ENCODE results near the gene LAPTM5. TPM values are rescaled to one million over a fixed set of nuclear protein-coding genes. Genes with fewer than 3 reads are reported as not detected.
A peak's percentile ranks its signal among the peaks of the same experiment; 100 is the strongest.
"Not testable (repeated sequence)": the region's sequence is repeated elsewhere in the genome, so short reads cannot be mapped to it uniquely, and the experiment has no call there.

The LAPTM5 gene
- total RNA-seq, 1 donor from 2014 or later: not detected

DNA sequence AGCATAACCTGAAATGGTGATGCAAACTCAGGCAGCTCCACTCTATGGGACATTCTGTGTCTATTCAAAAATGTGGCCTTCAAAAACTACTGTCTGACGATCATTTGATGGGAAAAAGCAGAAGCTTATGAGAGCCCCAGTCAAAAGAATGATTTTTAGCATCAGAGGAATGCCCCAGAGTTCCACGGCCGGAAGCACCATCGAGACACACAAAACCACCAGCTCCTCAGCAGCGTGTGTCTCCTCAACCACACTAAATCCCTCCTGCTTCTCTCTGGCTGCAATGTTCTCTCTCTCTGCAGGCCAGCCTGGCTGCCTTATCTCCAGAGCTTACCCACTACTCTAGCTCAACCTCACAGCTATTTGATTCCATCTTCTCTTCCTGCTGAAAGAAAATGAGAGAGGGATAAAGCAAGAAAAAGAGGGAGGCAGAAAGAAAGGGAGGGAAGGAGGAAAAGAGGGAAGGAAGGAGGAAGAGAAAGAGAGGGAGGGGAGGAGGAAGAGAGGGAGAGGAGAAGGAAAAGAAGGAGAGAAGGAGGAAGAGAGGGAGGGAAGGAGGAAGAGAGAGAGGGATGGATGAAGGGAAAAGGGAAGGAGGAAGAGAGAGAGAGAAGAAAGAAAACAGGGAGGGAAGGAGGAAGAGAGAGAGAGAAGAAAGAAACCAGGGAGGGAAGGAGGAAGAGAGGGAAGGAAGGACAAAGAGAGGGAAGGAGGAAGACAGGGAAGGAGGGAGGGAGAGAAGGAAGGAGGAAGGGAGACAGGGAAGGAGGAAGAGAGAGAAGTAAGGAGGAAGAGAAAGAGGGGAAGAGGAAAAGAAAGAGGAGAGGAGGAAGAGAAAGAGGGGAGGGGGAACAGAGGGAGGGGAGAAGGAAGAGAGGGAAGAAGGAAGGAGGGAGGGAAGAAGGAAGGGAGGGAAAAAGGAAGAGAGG is 33.5 kb upstream of the LAPTM5 start:
- Histone ChIP-seq H3K9ac (no peak overlapping the region), H3K4me3 (no peak overlapping the region), H3K27me3 (no peaks in the 10 kb centered on the region), H4K20me1 (ENCODE audit: low read depth) (no peaks in the 10 kb centered on the region), H3K27ac (no peak overlapping the region), H3K4me2 (no peak overlapping the region), H3K79me2 (ENCODE audit: low read depth) (no peaks in the 10 kb centered on the region), H2AFZ (replicated peaks) (peak overlapping the region; percentile 37), H3K36me3 (no peaks in the 10 kb centered on the region), H3F3A (ENCODE audit: low read depth) (peaks cover 9% of the 10 kb centered on the region), H3K4me1 (peaks cover 8% of the 10 kb centered on the region), H3K9me3 (ENCODE audit: low read depth) (no peaks in the 10 kb centered on the region)
- H3K36me3 Mint-ChIP-seq: no peaks in the 10 kb centered on the region
- no peaks in the 10 kb centered on the region for H3K9me3 Mint-ChIP-seq
- no peak overlapping the region for H3K4me3 Mint-ChIP-seq
- TF ChIP-seq EZH2phosphoT487 (IDR thresholded peaks at IDR 0.05) (no peak), EZH2 (IDR thresholded peaks at IDR 0.05) (no peak)
- TF ChIP-seq, protein P1, sequence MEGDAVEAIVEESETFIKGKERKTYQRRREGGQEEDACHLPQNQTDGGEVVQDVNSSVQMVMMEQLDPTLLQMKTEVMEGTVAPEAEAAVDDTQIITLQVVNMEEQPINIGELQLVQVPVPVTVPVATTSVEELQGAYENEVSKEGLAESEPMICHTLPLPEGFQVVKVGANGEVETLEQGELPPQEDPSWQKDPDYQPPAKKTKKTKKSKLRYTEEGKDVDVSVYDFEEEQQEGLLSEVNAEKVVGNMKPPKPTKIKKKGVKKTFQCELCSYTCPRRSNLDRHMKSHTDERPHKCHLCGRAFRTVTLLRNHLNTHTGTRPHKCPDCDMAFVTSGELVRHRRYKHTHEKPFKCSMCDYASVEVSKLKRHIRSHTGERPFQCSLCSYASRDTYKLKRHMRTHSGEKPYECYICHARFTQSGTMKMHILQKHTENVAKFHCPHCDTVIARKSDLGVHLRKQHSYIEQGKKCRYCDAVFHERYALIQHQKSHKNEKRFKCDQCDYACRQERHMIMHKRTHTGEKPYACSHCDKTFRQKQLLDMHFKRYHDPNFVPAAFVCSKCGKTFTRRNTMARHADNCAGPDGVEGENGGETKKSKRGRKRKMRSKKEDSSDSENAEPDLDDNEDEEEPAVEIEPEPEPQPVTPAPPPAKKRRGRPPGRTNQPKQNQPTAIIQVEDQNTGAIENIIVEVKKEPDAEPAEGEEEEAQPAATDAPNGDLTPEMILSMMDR (IDR thresholded peaks at IDR 0.05): no peak
- no peak overlapping the region for H3K27ac Mint-ChIP-seq
- H3K4me1 Mint-ChIP-seq: peaks cover 47% of the 10 kb centered on the region
- peaks cover 23% of the 10 kb centered on the region for H3K27me3 Mint-ChIP-seq (ENCODE audit: insufficient read depth, low read depth)
- no peak for DNase-seq (ENCODE audit: low spot score)

DNA sequence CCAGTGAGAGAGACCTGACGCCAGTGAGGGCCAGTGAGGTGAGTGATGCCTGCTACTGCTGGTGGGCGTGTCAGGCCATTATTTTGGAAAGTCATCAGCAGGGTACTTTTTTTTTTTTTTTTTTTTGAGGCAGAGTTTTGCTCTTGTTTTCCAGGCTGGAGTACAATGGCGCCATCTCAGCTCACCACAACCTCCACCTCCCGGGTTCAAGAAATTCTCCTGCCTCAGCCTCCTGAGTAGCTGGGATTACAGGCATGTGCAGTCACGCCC is 32.6 kb upstream of the LAPTM5 start:
- not testable (repeated sequence) for H4K20me1 ChIP-seq (ENCODE audit: low read depth)

DNA sequence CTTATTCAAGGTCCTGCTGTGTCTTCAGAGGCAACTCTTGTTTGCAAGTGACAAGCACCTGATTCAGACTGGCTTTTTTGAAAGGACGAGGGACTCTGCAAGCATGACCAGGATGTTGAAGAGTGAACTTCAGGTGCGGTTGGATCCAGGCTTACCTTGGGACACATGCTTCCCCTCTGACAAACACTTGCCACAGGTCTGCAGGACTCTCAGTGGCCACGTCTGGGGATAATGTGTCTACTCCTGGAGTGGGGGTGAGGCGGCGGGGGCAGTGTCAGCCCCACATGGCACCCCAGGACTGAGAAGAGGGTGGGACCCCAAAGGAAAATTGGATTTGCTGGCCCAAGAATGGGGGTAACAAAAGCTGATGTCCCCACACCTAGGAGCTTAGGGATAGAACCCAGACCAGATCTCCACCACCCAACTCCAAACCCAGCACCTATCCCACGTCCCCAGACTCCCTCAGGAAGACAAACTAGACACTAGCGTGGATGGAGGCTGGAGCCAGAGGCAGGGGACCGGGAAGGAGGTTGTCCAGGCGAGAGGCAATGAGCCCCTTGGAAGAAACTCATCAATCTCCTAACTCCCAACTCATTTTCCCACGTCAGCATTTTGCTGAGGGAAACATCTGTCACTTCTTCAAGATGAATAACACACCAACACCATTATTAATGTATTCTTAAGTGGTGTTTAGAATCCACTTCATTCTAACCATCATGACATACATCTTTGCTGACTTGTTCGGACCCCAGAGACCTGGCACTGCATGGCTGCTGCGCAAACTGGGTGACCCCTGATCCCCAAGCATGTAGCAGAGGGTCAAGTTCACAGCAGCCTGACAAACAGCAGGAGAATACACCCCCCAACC is 32.0 kb upstream of the LAPTM5 start:
- H3K27ac Mint-ChIP-seq: peak overlapping the region; percentile 74
- H3K9me3 ChIP-seq (ENCODE audit: low read depth): no peaks in the 10 kb centered on the region
- H4K20me1 ChIP-seq (ENCODE audit: low read depth): no peaks in the 10 kb centered on the region
- no peaks in the 10 kb centered on the region for H3K36me3 Mint-ChIP-seq
- H3K27me3 Mint-ChIP-seq (ENCODE audit: insufficient read depth, low read depth): peaks cover 18% of the 10 kb centered on the region
- no peaks in the 10 kb centered on the region for H3K27me3 ChIP-seq
- H3K4me1 ChIP-seq: peaks cover 9% of the 10 kb centered on the region
- H3K9ac ChIP-seq: no peak overlapping the region
- H3K9me3 Mint-ChIP-seq: no peaks in the 10 kb centered on the region
- no peaks in the 10 kb centered on the region for H3K36me3 ChIP-seq
- no peak overlapping the region for H3K27ac ChIP-seq
- H3F3A ChIP-seq (ENCODE audit: low read depth): peaks cover 9% of the 10 kb centered on the region
- peaks cover 53% of the 10 kb centered on the region for H3K4me1 Mint-ChIP-seq
- DNase-seq (ENCODE audit: low spot score): no peak
- no peak overlapping the region for H3K4me3 Mint-ChIP-seq
- no peak overlapping the region for H2AFZ ChIP-seq (replicated peaks)
- H3K79me2 ChIP-seq (ENCODE audit: low read depth): no peaks in the 10 kb centered on the region
- TF ChIP-seq EZH2 (IDR thresholded peaks at IDR 0.05) (no peak), EZH2phosphoT487 (IDR thresholded peaks at IDR 0.05) (no peak)
- TF ChIP-seq, protein P1 (IDR thresholded peaks at IDR 0.05): no peak
- no peak overlapping the region for H3K4me3 ChIP-seq
- no peak overlapping the region for H3K4me2 ChIP-seq

More for the DNA sequence above, 32.6 kb upstream of the LAPTM5 start:
- not testable (repeated sequence) for H3K79me2 ChIP-seq (ENCODE audit: low read depth); H3K4me2 ChIP-seq; H3K4me3 Mint-ChIP-seq; DNase-seq (ENCODE audit: low spot score); H3K9me3 ChIP-seq (ENCODE audit: low read depth); H3F3A ChIP-seq (ENCODE audit: low read depth); H3K27me3 ChIP-seq; H3K4me3 ChIP-seq; H3K27ac ChIP-seq; H3K36me3 Mint-ChIP-seq; H3K9ac ChIP-seq; H3K9me3 Mint-ChIP-seq; H2AFZ ChIP-seq (replicated peaks); H3K4me1 ChIP-seq; H3K36me3 ChIP-seq
- H3K4me1 Mint-ChIP-seq: peaks cover 54% of the 10 kb centered on the region
- peak overlapping the region; percentile 74 for H3K27ac Mint-ChIP-seq
- H3K27me3 Mint-ChIP-seq (ENCODE audit: insufficient read depth, low read depth): peaks cover 18% of the 10 kb centered on the region

All from neural progenitor cell (in vitro differentiated cells).